Cerebellar cortex (tissue), 1 donor: ENCODE measurements around the gene BRMS1L.
"Not testable (repeated sequence)": the region's sequence is repeated elsewhere in the genome, so short reads cannot be mapped to it uniquely, and the experiment has no call there.

Experiments used
- DNase-seq: peaks from one replicate; pipeline ENCODE4 v3.0.0-alpha.2; 2015; ENCODE audit warnings: low spot score

BRMS1L gene

GRCh38 chr14:35826218-35826951 is at the start of gene BRMS1L:
Gene BRMS1L (plus strand): TSS chr14:35826338. CDS start chr14:35826517, 179 bp downstream.
- peak; percentile 100 for DNase-seq

- no peak for DNase-seq
Observed at GRCh38 chr14:35776823-35777222, 49.3 kb upstream of the BRMS1L start.

- not testable (repeated sequence) for DNase-seq
Observed at GRCh38 chr14:35777550-35777949, 48.6 kb upstream of the BRMS1L start.

GRCh38 chr14:35779368-35779767 is 46.8 kb upstream of the BRMS1L start:
- DNase-seq, result no peak

GRCh38 chr14:35783699-35784098 is 42.4 kb upstream of the BRMS1L start:
- no peak for DNase-seq

GRCh38 chr14:35786856-35787255 is 39.3 kb upstream of the BRMS1L start:
- DNase-seq, result no peak

- no peak for DNase-seq
Observed at GRCh38 chr14:35789651-35790050, 36.5 kb upstream of the BRMS1L start.

GRCh38 chr14:35797796-35798195 is 28.3 kb upstream of the BRMS1L start:
- no peak for DNase-seq

- DNase-seq, result no peak
Observed at GRCh38 chr14:35806006-35806907, 19.9 kb upstream of the BRMS1L start.

GRCh38 chr14:35807131-35807961 is 18.8 kb upstream of the BRMS1L start:
- DNase-seq, result no peak

- peak; percentile 52 for DNase-seq
Observed at GRCh38 chr14:35808076-35808637, 18.0 kb upstream of the BRMS1L start.

- peak; percentile 97 for DNase-seq
Observed at GRCh38 chr14:35808638-35809563, 17.2 kb upstream of the BRMS1L start, which contains the start of gene RALGAPA1. Gene RALGAPA1 (minus strand): TSS chr14:35809295. CDS start chr14:35808835, 460 bp downstream.

GRCh38 chr14:35809597-35809996 is 16.5 kb upstream of the BRMS1L start:
- no peak for DNase-seq

GRCh38 chr14:35810963-35811362 is 15.2 kb upstream of the BRMS1L start:
- no peak for DNase-seq

- peak; percentile 64 for DNase-seq
Observed at GRCh38 chr14:35814371-35815005, 11.7 kb upstream of the BRMS1L start.

GRCh38 chr14:35818346-35819115 is 7.6 kb upstream of the BRMS1L start:
- DNase-seq, result peak; percentile 54

- DNase-seq, result no peak
Observed at GRCh38 chr14:35819591-35820540, 6.3 kb upstream of the BRMS1L start.
